Measurements from ENCODE around the gene NPTXR.

Gene NPTXR

DNA sequence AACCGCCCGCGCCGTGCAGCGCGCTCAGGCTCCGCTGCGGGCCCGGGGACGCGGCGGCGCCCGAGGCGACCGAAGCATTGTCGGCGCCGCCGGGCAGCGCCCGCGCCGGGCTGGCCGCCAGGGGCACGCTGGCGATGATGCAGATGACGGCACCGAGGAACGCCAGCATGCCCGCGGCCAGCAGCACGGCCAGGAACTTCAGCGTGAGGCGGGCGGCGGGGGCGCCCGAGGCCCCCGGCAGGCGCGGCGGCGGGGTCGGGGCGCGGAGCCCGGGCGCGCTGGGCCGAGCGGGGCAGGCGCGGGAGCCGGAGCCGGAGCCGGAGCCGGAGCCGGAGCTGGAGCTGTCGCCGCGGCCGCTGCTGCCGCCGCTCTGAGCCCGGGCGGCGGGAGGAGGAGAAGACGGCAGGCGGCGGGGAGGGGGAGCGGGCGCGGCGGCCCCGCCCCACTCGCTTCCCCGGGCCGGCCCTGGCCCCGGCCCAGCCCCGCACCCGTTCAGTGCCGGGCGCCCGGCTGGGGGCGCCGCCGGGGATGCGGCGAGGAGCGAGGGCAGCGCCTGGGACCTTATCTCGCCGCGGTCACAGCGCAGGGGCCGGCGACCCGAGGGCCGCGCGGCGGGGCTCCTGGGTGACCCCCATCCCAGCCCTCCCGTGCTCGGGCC is at the start of gene NPTXR:
TSS of gene NPTXR (minus strand) at position 372 of the 658 bp plus-strand sequence.
- in situ Hi-C loops (cut with HindIII; ENCODE audit: low sequenced_read_pairs) = no loop called here
- DNase-seq (ENCODE audit: low read depth) = no peak

GRCh38 chr22:38891256-38891655 is 47.4 kb upstream of the NPTXR start:
- no peak overlapping the region for H3K4me3 ChIP-seq (ENCODE audit: low read depth, low read length)
- TF ChIP-seq CTCF (IDR thresholded peaks at IDR 0.05; ENCODE audit: low read depth, low read length, missing control alignments) = no peak
- DNase-seq (ENCODE audit: low read depth) = no peak
- in situ Hi-C loops (cut with HindIII; ENCODE audit: low sequenced_read_pairs) = no loop called here

More for the DNA sequence above, at the start of gene NPTXR:
- H3K4me3 ChIP-seq (ENCODE audit: low read depth, low read length) = peak within 1 kb of the TSS; percentile 26
- TF ChIP-seq CTCF (IDR thresholded peaks at IDR 0.05; ENCODE audit: low read depth, low read length, missing control alignments) = no peak

GRCh38 chr22:38890377-38890776 is 46.5 kb upstream of the NPTXR start:
- TF ChIP-seq CTCF (IDR thresholded peaks at IDR 0.05; ENCODE audit: low read depth, low read length, missing control alignments) = no peak
- in situ Hi-C loops (cut with HindIII; ENCODE audit: low sequenced_read_pairs) = no loop called here
- H3K4me3 ChIP-seq (ENCODE audit: low read depth, low read length) = no peak overlapping the region
- no peak for DNase-seq (ENCODE audit: low read depth)

DNA sequence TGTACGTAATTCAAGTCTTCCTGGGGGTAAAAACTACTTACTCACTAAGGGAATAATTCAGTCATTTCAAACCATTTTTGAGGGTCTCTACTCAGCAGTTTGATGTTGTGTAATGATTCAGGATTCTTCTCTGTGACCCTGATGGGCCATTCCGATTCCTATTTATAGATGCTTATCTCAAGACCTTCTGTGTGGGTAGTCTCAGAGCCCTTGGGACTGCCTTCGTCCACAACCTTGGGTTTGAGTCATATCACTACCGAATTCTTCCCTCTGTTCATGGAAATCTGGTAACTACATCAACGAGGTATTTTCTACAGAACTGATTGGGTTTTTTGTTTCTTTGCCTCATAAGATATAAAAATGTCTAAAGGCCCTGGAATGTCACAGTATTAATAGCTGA is 42.5 kb upstream of the NPTXR start:
- H3K4me3 ChIP-seq (ENCODE audit: low read depth, low read length) = no peak overlapping the region
- DNase-seq (ENCODE audit: low read depth) = no peak
- in situ Hi-C loops (cut with HindIII; ENCODE audit: low sequenced_read_pairs) = no loop called here
- no peak for TF ChIP-seq CTCF (IDR thresholded peaks at IDR 0.05; ENCODE audit: low read depth, low read length, missing control alignments)

DNA sequence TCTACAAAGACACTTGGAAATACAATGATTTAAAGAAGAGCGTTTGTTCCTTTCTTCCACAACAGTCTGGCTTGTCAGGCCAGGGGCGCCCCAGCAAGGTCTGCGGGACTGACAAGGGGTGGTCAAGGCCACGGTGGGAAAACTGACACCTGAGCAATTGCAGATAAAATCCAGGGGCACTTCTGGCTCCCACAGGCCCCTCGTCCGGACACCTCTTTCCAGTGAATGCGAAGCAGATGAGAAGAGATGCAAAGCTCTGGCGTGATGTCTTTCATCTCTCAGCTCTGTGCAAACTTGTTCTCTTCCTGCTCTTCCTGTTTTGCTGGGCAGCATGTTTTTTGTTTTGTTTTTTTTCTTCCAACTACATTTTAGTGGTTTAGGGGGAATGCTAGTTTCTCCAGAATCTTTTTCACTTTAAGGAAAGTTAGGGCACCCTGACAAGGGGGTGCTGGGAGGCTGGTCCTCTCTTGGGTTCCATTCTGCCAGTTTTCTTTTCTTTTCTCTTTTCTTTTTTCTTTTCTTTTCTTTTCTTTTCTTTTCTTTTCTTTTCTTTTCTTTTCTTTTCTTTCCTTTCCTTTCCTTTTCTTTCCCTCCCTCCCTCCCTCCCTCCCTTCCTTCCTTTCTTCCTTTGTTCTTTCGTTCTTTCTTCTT is 39.3 kb upstream of the NPTXR start:
- no peak overlapping the region for H3K4me3 ChIP-seq (ENCODE audit: low read depth, low read length)
- DNase-seq (ENCODE audit: low read depth) = no peak
- no peak for TF ChIP-seq CTCF (IDR thresholded peaks at IDR 0.05; ENCODE audit: low read depth, low read length, missing control alignments)
- in situ Hi-C loops (cut with HindIII; ENCODE audit: low sequenced_read_pairs) = no loop called here

DNA sequence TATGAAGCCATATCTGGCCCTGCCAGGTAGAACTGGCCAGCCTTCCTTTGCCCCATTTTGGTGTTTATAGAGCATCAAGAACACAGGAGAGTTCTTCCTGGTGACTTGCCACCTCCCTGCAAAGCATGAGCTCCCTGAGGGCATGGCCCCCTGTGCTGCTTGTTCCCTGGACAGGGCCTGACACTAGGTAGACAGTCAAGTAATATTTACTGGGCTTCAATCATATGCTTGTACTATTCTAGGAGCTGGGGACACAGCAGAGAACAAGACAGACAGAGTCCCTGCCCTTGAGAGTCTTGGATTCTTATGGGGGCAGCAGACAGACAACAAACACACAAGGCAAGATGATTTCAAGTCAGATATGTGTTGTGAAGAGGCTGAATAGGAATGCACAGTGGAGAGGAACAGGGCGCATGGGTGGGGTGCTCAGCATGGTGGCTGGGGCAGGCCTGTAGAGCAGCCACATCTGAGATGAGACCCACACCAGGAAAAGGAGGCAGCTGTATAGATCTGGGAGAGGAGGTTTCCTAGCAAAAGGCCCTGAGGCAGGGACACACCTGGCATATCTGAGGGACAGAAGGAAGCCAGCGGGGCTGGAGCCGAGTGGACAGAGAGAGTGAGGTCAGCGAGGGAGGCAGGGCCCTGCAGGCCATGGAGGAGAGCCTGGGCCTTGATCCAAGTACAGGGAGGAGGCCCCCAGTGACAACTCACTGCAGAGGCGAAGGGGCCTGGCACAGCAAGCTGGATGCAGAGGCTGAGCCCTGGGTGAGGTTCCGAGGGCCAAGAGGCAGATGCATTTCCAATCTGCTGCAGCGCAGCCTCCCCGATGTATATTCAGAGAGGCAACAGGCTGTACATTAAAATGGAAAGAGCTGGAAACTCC is 38.4 kb upstream of the NPTXR start:
- TF ChIP-seq CTCF (IDR thresholded peaks at IDR 0.05; ENCODE audit: low read depth, low read length, missing control alignments) = no peak
- in situ Hi-C loops (cut with HindIII; ENCODE audit: low sequenced_read_pairs) = no loop called here
- DNase-seq (ENCODE audit: low read depth) = no peak
- no peak overlapping the region for H3K4me3 ChIP-seq (ENCODE audit: low read depth, low read length)

Measured in astrocyte of the cerebellum (primary cell).